ENCODE data around the gene RANBP10.

DNA sequence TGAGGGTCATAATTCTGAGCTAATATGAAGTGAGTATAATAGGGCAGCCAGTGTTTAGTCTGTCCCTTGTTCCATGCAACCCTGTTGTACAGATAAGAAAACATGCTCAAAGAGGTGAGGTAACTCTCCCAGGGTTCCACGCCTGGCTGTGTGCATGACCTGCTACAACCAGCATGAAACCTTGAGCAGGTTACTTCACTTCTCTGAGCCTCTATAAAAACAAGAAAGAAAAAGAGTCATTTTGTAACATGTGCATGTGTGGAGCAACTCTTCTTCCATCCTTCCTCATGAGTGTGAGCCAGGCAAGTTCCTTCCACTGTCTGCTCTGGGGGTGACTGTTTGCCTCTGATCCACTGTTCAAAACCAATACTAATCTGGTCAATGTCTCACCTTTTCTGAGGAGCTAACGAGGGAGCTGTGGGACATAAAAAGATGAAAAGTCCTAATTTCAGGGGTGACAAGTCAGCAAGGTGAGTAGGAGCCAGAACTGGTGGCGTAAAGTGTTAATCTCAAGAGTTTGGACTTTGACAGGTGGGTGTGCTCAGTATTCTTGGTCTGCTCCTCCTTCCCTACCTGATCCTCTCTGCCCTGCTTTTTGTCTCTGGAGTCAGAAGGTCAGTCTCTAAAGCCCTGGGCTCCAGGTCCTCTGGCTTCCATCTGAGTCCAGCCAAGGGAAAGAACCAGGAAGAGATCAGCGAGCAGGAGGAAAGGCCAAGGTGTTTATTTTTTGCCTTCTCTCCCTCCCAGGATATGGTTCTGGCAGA, 108.8 kb downstream of the RANBP10 start:
- TF ChIP-seq, protein P1, sequence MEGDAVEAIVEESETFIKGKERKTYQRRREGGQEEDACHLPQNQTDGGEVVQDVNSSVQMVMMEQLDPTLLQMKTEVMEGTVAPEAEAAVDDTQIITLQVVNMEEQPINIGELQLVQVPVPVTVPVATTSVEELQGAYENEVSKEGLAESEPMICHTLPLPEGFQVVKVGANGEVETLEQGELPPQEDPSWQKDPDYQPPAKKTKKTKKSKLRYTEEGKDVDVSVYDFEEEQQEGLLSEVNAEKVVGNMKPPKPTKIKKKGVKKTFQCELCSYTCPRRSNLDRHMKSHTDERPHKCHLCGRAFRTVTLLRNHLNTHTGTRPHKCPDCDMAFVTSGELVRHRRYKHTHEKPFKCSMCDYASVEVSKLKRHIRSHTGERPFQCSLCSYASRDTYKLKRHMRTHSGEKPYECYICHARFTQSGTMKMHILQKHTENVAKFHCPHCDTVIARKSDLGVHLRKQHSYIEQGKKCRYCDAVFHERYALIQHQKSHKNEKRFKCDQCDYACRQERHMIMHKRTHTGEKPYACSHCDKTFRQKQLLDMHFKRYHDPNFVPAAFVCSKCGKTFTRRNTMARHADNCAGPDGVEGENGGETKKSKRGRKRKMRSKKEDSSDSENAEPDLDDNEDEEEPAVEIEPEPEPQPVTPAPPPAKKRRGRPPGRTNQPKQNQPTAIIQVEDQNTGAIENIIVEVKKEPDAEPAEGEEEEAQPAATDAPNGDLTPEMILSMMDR (IDR thresholded peaks at IDR 0.05), result no peak
- TF ChIP-seq POLR2A (IDR thresholded peaks at IDR 0.05), result no peak
- no peak for TF ChIP-seq EP300 (IDR thresholded peaks at IDR 0.05)
- TF ChIP-seq POLR2AphosphoS5 (IDR thresholded peaks at IDR 0.05), result no peak
